ENCODE data around the gene GRM7.

The GRM7 gene

GRCh38 chr3:7322957-7323669 lies 462.2 kb downstream of the GRM7 start:
- no peak for DNase-seq

DNA sequence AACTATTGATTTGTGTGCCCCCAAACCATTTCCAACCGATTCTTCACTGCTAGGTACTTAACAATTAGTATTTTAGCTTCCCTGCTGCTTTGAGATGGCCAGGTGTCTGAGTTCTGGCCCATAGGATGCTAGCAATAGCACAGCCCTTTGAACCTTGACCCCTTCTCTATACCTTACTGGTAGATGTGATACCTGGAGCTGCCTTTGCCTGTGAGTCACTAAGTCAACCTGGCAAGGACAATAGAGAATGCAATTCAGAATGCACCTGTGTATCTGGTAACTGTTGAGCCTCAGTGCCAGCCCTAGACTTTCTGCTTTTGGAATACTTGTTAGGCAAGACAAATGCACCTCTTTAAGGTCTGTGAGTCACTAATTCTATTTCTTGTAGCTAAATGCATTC lies 467.4 kb downstream of the GRM7 start:
- DNase-seq: no peak

DNA sequence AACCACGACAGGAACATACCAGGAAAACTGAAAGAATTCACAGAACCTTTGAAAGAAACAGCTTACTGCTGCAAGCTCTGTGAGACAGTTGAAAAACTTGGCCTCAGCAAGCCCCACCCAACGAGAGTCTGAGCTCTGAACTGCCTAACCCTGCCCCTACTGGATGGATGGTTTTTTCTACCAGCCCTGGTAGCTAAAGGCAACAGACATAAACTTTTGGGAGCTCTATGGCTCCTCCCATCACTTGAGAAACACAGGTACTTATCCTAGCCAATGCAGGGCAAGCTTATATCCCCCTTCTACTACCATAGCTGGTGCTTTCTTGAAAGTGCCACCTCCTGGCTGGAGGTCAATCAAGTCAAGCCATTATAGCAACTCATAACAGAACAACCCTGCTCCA lies 471.8 kb downstream of the GRM7 start:
- no peak for DNase-seq

DNA sequence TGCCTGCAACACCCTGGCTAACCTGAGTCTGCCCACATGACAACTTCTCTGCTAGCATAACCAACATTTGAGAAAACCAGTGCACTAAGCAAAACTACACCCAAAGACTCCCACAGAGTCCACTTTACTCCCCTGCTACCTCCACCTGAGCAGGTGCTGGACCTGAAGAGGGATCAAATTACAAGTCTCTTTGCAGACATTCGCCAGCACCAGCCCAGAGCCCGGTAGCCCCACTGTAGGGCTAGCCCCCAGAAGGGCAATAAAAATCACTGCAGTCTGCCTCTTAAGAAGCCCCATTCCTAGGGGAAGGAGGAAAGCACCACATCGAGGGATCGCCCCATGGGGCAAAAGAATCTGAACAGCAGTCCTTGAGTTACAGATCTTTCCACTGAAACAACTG lies 472.2 kb downstream of the GRM7 start:
- no peak for DNase-seq

DNA sequence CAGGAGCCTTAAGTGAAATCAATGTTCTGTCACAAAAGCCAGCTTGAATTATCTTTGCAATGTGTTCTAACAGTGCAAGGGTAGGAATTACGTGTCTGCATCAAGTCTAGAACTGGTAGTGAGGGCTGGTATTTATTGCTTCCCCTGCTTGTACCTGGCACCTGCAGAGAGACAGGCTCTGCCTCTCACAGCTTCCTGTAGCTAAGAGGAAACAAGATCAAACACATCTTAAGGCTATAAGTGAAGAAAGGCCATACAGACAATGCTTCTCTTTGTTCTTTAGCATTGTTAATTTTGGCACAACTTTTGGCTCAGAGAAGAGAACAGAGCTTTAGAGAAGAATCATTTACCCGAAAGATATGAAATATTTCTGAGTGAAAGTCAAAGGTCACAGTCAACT lies 479.9 kb downstream of the GRM7 start:
- no peak for DNase-seq

DNA sequence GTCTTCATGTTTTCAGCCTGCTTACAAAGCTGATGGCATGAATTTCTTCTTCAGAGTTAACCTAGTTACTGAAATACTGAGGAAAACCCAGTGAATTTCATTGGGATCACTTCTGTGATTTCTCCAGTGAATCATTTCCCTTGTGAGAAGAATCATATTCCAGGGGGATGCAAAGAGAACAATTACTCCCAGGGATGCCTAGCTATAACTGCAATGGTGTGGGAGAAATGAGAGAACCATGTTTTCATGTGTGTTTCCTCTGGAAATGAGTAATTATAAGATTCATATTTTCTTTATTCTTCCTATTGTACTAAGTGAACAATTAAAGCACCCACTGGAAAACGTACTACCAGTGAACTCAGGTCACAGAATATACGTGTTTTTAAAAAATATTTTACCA lies 485.4 kb downstream of the GRM7 start:
- no peak for DNase-seq

GRCh38 chr3:7357101-7357500 lies 496.2 kb downstream of the GRM7 start:
- DNase-seq: no peak

- no peak for DNase-seq
These were observed 507.1 kb downstream of the GRM7 start for GRCh38 chr3:7367968-7368367.

DNA sequence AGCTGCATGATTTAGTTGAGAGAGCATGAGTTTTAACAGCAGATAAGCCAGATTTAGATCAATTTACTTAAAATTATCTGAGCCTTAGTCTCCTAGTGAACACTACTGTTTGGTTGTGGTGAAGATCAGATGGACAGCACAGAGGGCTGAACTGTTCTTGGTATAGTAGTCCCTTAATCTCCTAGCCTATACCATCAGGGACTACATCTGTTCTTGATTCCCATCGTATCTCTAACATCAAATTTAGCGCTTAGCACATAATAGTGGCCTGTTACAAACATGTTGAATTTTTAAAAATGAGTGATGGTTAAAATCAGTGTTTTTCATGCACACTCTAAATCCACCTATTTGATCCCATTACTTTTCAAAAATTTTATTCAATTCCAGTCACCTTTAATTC lies 507.7 kb downstream of the GRM7 start:
- DNase-seq: no peak

DNA sequence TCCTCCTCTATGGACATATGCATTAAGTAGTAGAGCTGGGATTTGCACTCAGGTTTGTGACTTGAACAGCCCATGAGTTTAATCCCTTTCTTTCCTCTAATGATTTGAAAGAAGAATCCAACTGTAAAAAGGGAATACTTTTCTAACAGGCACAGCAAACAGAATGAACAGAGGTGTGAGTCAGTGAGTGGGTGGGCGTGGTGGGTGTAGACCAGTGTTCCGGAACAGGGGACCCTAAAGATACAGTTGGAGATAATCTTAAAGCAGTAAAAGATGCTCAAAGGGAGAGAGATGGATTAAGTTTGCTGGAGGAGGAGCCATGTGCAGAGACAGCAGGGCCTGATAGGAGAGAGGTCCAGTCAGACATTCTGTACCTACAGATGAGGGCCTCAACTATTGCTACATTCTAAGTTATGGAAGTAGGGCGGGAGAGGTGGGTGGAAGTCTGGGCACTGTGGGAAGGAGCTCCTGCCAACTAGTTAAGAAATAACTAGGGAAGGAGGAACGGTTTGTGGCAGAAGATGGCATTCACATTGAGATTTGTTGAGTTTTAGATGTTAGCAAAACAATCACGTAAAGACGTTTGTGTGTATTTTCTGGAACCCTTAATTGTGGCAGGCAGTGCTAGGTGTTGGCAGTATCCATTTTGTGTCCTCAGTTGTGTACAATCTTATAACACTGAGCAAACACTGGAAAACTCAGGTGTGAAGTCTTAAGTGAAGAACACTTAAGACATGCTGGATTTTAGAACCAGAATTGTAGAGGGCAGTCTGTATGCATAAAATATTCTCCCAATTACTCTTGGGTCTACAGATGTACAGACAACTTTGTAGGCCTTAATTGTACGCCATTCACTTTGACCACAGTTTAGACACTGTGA lies 511.0 kb downstream of the GRM7 start:
- no peak for DNase-seq

DNA sequence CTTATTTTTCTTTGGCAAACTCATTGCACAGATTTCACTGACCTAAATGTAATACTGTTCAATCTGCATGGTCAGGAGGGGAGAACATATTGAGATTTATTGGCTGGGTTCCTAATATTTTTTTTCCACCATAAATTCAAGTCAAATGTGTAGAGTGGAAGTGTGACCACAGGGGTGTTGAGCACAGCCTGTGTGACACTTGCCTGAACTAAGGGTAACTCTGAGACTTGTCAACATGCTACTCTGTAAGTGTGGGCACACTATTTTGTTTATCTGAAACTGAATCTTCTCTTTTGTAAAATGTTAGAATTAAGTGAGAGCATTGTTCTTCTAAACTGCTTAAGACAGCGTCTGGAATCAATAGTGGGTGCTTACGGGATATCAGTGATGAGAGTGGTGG lies 516.2 kb downstream of the GRM7 start:
- no peak for DNase-seq

- no peak for DNase-seq
These were observed 520.8 kb downstream of the GRM7 start for GRCh38 chr3:7381741-7382140.

GRCh38 chr3:7382293-7383010 lies 521.5 kb downstream of the GRM7 start:
- DNase-seq: no peak

GRCh38 chr3:7385635-7386034 lies 524.7 kb downstream of the GRM7 start:
- no peak for DNase-seq

DNA sequence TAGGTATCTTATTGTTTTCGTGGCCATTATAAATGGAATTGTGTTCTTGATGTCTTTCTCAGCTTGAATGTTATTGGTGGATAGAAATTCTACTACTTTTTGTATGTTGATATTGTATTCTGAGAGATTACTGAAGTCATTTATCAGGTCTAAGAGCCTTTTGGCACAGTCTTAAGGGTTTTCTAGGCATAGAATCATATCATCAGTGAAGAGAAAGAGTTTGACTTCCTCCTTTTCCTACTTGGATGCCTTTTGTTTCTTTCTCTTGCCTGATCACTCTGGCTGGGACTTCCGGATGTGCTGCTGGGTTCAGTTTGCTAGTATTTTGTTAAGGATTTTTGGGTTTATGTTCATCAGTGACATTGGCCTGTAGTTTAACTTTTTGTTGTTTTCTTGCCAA lies 527.1 kb downstream of the GRM7 start:
- no peak for DNase-seq

DNA sequence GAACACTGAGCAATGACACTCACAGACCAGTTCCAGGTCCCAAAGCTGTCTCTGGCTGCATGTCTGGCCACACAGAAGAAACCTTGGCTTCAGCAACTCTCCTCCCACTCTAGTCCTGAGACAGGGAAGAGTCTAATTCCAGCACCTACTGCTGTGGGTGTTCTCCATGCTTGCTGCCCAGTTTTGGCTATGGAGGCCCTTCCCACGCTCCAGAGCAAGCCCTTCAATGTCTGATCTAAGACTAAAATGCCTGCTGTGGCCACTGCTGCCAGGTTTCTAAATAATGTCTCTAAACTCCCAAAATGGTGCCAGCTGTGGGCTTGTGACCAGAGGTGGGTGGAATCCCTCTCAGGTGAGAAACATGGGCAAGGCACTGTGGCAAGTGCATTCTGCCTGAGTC lies 531.3 kb downstream of the GRM7 start:
- DNase-seq: no peak

DNA sequence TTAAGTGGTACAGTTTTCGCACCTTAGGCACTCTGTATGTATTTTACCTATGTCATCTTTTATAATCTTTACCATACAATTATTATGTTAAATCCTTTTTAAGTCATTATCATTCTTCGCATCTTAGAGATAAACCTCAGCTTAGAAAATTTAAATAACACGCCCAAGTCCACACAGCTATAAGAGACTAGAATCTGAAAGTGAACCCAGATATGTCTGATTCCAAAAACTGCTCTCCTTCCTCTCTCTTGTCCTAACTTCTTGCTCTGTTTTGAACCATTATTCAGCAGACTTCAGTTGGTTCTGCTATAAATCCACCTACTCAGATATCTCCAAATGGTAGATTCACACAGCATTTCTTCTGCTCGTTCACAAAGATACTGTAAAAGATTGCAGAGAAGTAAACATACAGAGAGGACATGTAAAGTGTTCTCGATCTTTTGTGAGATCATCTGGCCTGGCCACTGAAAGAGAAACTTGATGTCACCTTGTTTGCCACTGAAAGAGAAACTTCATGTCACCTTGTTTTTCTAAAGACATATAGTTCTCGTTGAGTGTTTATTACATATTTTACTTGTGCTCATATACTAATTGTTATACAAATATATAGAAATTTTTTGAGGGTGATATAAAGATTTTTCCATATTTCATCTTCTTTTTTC lies 533.2 kb downstream of the GRM7 start:
- DNase-seq: no peak

GRCh38 chr3:7396534-7396933 lies 535.6 kb downstream of the GRM7 start:
- no peak for DNase-seq

DNA sequence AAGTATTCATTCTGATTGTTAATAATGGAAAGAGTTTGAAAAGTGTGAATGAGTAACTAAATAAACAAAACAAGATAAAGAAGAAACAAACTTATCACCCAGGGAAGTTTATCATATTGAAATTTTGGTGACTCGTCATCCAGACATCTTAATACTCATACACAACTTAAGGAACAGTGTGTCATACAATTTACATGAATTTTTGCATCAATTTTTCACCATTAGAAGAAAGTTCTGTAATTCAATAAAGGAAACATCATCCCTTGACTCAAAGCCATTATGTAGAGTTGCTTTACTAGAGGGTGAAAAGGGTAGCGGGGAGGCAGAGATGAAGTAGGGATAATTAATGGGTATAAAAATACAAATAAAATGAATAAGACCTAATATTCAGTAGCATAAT lies 536.2 kb downstream of the GRM7 start:
- no peak for DNase-seq

DNA sequence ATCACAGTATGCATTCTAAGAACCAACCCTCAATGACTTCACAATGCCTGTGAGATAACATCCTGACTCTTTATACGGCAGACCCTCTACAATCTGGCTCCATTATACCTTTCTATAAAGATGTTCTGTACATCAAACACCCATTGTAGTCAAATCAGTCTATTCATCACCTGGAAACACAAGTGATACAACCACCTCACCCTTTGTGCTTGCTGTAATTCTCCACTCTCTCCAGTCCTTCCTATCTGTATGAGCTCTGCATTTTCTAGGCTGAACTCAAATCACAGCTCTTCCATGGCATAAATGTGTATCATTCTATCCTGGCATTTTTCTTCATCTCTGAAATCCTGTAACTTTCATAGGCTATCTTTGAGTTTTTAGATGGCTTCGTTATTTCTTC lies 539.4 kb downstream of the GRM7 start:
- no peak for DNase-seq

DNA sequence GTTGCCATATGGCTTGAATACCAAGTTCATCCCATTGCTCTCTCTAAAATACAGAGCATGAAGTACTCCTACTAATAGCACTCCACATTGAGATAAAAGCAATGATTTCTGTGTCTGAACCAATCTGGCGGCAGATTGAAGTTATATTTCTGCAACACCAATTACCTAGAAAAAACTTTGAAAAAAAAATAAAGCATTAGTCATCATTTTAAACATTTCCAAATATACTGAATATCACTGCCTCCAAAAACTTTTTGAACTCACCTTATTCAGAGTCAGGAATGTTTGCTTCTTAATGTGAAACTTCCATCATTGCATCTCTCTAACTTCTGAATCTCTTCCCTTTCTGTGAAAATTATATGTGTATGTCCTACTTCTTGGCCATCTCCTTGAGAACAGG lies 540.5 kb downstream of the GRM7 start:
- no peak for DNase-seq

DNA sequence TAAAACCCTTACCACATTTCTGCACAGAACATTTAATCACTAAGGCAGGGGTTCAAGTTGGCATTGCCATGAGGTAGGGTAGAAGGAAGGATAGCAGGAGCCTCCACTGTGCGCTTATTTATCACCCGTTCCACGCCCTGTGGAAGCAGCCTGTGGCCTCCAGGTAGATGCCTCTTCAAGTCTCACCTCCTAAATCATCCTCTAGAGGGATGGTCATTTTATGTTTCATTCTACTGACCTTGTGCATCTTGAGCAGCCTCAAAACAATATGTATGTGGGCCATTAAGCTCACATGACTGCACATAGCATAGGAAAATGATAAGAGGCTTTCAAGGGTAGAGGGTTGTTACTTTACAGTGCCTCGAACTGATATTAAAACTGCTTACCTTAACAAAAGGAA lies 546.2 kb downstream of the GRM7 start:
- no peak for DNase-seq

- no peak for DNase-seq
These were observed 549.9 kb downstream of the GRM7 start for GRCh38 chr3:7410782-7411181.
